HG03108 (cell line): ENCODE measurements around the gene GSG1L.

ENCODE experiments used
- ATAC-seq: cut with Tn5 transposase; IDR thresholded peaks from one replicate; pipeline ENCODE4 v1.9.1; 2021; ENCODE audit warnings: moderate library complexity; ENCODE audit not compliant: unreplicated experiment

GSG1L gene

GRCh38 chr16:28067604-28068379, 4.3 kb upstream of the GSG1L start:
- no peak for ATAC-seq

- ATAC-seq = no peak
Observed at GRCh38 chr16:28064706-28065249, 1.3 kb upstream of the GSG1L start.

GRCh38 chr16:28064150-28064549, 636 bp upstream of the GSG1L start:
- no peak for ATAC-seq

- ATAC-seq = no peak
Observed at GRCh38 chr16:28062847-28063521, 530 bp downstream of the GSG1L start.

- no peak for ATAC-seq
Observed at GRCh38 chr16:28062261-28062846, 1.2 kb downstream of the GSG1L start.

GRCh38 chr16:28061352-28062101, 2.0 kb downstream of the GSG1L start:
- ATAC-seq = no peak

- ATAC-seq = no peak
Observed at GRCh38 chr16:28059841-28060575, 3.5 kb downstream of the GSG1L start.

GRCh38 chr16:28058839-28059589, 4.5 kb downstream of the GSG1L start:
- ATAC-seq = no peak

GRCh38 chr16:28057949-28058348, 5.6 kb downstream of the GSG1L start:
- ATAC-seq = no peak

GRCh38 chr16:28053461-28053860, 10.1 kb downstream of the GSG1L start:
- no peak for ATAC-seq

- ATAC-seq = no peak
Observed at GRCh38 chr16:28052274-28053128, 11.0 kb downstream of the GSG1L start.

- ATAC-seq = no peak
Observed at GRCh38 chr16:28051486-28051885, 12.0 kb downstream of the GSG1L start.

- ATAC-seq = no peak
Observed at GRCh38 chr16:28042811-28043210, 20.7 kb downstream of the GSG1L start.

GRCh38 chr16:28041615-28042014, 21.9 kb downstream of the GSG1L start:
- ATAC-seq = no peak

- ATAC-seq = no peak
Observed at GRCh38 chr16:28040039-28040438, 23.5 kb downstream of the GSG1L start.

- no peak for ATAC-seq
Observed at GRCh38 chr16:28039493-28039892, 24.0 kb downstream of the GSG1L start.

GRCh38 chr16:28038409-28038808, 25.1 kb downstream of the GSG1L start:
- ATAC-seq = no peak

- no peak for ATAC-seq
Observed at GRCh38 chr16:28035866-28036393, 27.6 kb downstream of the GSG1L start.

GRCh38 chr16:28033870-28034269, 29.6 kb downstream of the GSG1L start:
- no peak for ATAC-seq
